HG02885 (cell line): ENCODE measurements around the gene CCDC200.
"Not testable (repeated sequence)": the region's sequence is repeated elsewhere in the genome, so short reads cannot be mapped to it uniquely, and the experiment has no call there.

Experiments
- ATAC-seq: cut with Tn5 transposase; IDR thresholded peaks from one replicate; pipeline ENCODE4 v1.9.1; 2021; ENCODE audit warnings: mild to moderate bottlenecking; ENCODE audit not compliant: unreplicated experiment, poor library complexity

Gene CCDC200

DNA sequence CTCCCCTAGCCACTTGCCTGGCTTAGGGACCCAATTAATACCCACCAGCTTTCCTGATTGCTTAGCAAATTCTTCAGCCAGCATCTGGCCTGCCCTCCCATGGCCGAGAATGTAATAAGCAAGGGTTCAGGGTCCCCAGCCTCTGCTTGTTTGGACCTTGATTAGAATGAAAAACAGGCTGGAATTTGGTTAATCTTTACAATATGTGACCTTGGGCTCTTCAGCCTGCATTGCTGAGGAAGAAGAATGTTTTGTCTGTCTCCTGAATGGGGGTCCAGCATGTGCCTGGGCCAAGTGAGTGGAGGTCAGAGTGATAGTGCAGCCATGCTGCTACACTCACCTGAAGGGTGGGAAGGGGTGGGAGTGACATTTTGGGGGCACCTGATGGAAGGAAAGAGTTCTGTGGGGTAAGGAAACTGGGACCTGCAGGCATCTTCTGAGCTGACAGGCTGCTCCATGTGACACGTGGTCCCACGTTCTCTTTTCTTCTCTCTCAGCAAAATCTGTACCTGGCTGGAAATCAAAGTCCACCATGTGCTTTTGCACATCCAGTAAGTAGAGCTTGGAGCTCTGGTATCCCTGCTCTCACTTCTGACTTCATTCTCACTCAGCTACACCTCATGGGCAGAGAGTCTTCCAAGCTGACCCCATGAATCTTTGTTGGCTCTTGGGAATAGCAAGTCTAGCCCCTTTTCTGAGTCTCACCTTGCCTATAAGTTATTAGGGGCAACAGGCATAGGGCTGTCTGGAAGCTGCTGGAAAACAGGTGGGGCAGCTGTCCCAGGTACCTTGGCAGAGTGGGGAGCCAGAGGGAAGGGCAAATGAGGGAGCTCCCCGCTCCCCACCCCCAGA lies 11.4 kb downstream of the CCDC200 start:
- no peak for ATAC-seq

- no peak for ATAC-seq
Measured at GRCh38 chr17:43216369-43216761, 12.1 kb downstream of the CCDC200 start.

DNA sequence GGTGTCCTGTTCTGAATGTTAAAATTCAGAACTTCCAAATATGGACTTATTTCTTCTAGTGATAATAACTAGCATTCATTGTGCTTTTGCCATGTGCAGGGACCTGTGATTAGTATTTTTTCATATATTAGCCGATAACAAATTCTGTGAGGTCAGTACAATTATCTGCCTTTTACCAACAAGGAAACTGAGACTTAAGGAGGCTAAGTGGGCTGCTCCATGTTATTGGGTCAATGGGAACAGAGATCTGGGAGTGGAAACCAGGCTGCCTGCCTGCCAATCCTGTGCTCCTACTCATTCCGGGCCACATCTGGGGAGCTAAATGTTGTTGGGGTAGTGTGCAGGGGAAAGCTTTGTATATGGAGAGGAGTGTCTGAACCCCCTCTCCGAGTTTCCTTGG lies 13.1 kb downstream of the CCDC200 start:
- no peak for ATAC-seq

DNA sequence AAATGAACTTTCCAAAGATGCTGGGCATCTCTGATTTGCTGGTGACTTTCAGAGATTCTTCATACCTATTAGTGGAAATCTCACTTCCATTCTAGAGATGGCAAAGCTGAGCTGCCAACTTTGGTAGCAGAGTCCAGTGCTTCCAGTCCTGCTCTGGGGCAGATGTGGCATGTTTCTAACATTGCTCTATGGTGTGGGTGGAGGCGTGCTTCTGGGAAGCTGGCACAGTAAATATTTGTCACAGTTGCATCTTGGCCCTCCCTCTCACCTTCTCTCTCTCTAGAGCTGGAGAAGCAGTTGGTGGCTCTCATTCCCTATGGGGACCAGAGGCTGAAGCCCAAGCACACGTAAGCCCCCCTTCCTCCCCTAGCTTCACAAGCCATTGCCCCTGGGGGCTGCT lies 14.9 kb downstream of the CCDC200 start:
- ATAC-seq, result no peak

GRCh38 chr17:43212641-43213490 lies 15.6 kb downstream of the CCDC200 start:
- no peak for ATAC-seq

- peak; percentile 77 for ATAC-seq
Measured at GRCh38 chr17:43211480-43212402, 16.7 kb downstream of the CCDC200 start, which contains the start of gene TMEM106A. Gene TMEM106A (plus strand): TSS chr17:43211875. CDS start chr17:43213042, 1,167 bp downstream.

- ATAC-seq, result no peak
Measured at GRCh38 chr17:43211123-43211479, 17.3 kb downstream of the CCDC200 start.

DNA sequence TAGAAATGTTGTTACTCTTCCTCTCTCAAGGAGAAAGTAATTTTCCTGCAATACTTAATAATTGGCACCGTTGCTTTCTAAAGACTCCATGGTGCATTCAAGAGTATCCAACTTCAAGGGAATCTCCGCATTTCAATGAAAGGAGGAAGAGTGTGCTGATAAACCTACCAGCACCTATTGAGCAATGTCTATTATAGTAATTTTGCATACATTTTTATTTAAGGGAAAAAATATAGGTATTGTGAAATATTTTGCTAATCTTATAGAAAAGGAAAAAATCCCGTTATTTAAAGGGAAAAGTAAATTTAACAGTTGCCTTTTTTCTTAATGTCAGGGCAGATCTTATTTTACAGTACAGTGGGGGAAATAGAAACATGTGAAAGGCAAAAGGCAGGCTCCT lies 17.8 kb downstream of the CCDC200 start:
- no peak for ATAC-seq

- ATAC-seq, result not testable (repeated sequence)
Measured at GRCh38 chr17:43203013-43203412, 25.4 kb downstream of the CCDC200 start.

- ATAC-seq, result no peak
Measured at GRCh38 chr17:43200127-43200526, 28.3 kb downstream of the CCDC200 start.

GRCh38 chr17:43199633-43200032 lies 28.8 kb downstream of the CCDC200 start:
- no peak for ATAC-seq

GRCh38 chr17:43193251-43193650 lies 35.2 kb downstream of the CCDC200 start:
- ATAC-seq, result no peak

GRCh38 chr17:43186656-43187055 lies 41.8 kb downstream of the CCDC200 start:
- not testable (repeated sequence) for ATAC-seq

GRCh38 chr17:43183921-43184320 lies 44.5 kb downstream of the CCDC200 start:
- no peak for ATAC-seq

DNA sequence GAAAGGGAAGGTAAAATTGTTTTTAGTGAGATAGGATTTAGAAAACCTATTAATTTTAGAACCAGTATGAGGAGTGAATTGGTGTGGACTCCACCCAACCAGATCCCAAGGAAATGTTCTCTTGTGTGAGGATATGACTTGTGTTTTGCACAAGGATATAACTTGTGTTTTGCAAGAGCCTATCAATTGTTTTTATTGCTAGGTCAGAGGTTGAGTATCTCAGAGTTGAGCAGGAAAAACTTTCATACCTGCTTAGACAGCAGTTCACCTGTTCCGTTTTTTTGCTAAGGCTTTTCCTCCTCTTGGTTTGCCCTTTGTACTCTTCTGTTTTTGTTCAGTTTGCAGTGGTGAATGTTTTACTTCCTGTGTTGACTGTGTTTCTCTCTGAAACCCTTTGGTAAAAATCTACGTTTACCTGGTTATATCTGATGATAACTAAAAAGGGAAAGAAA lies 52.3 kb downstream of the CCDC200 start:
- no peak for ATAC-seq

DNA sequence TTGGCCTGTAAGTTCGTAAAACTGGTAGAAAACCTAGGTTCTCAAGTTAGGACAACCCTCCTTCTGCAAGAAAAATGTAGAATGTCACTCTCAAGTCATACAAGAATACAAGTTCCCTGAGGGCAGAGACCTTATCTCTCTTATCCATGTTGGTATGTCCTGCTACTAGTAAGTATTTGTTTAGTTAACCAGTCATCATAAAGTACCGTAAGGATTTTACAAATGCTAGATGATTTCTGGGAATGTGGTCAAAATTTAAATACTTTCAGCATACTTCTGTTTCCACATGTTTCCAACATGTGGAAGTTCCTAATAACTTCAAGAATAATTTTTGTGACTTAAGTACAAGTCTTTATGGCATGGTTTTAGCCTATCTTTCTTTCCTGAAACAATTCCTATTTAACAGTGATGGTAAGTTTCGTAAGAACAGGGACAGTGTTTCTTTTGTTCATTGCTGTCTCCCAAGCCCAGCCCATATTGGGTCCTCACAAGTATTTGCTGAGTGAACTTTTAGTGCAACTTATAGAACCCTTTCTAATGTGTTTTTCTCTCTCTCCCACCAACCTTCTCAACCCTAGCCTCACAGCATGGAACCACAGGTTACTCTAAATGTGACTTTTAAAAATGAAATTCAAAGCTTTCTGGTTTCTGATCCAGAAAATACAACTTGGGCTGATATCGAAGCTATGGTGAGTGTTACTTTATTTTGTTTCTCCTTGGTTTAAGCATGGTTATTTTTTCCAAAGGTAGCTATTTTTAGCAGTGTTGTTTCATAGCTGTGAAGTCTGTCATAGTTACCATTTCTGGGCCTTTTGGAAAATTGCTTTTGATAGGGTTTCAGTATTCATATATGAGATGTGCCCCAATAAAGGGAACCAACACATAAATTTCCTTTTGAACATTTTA lies 53.0 kb downstream of the CCDC200 start:
- ATAC-seq, result no peak

GRCh38 chr17:43171586-43172487 lies 56.6 kb downstream of the CCDC200 start:
- no peak for ATAC-seq
